ENCODE results near the gene TMEM238L.

Gene TMEM238L

GRCh38 chr17:10789694-10790271, 14.1 kb downstream of the TMEM238L start:
- H3K27me3 ChIP-seq (ENCODE audit: insufficient read depth, low read depth) = no peaks in the 10 kb centered on the region
- no peak overlapping the region for H3K4me3 ChIP-seq (IDR thresholded peaks at IDR 0.05; ENCODE audit: insufficient read depth, low read depth, low read length)
- no peak overlapping the region for H2AFZ ChIP-seq (ENCODE audit: low read depth)
- no peak overlapping the region for H3K4me2 ChIP-seq
- H3K9ac ChIP-seq = no peak overlapping the region
- no peaks in the 10 kb centered on the region for H3K36me3 ChIP-seq (ENCODE audit: insufficient read depth)
- TF ChIP-seq CTCF (conservative IDR thresholded peaks at IDR 0.05; ENCODE audit: low read depth, low read length) = no peak
- no peaks in the 10 kb centered on the region for H3K4me1 ChIP-seq (ENCODE audit: low read depth, poor library complexity, severe bottlenecking)
- no peaks in the 10 kb centered on the region for H4K20me1 ChIP-seq (ENCODE audit: insufficient read depth)
- no peaks in the 10 kb centered on the region for H3K79me2 ChIP-seq (ENCODE audit: insufficient read depth, low read depth)
- H3K27ac ChIP-seq = no peak overlapping the region

- Histone ChIP-seq H3K4me2 (no peak overlapping the region), H3K36me3 (ENCODE audit: insufficient read depth) (no peaks in the 10 kb centered on the region), H3K27ac (no peak overlapping the region), H4K20me1 (ENCODE audit: insufficient read depth) (no peaks in the 10 kb centered on the region), H2AFZ (ENCODE audit: low read depth) (no peak overlapping the region), H3K9ac (no peak overlapping the region), H3K27me3 (ENCODE audit: insufficient read depth, low read depth) (no peaks in the 10 kb centered on the region), H3K4me3 (IDR thresholded peaks at IDR 0.05; ENCODE audit: insufficient read depth, low read depth, low read length) (no peak overlapping the region), H3K79me2 (ENCODE audit: insufficient read depth, low read depth) (no peaks in the 10 kb centered on the region), H3K4me1 (ENCODE audit: low read depth, poor library complexity, severe bottlenecking) (no peaks in the 10 kb centered on the region)
- no peak for TF ChIP-seq CTCF (conservative IDR thresholded peaks at IDR 0.05; ENCODE audit: low read depth, low read length)
Observed at GRCh38 chr17:10787306-10788045, 16.4 kb downstream of the TMEM238L start.

GRCh38 chr17:10785295-10785694, 18.6 kb downstream of the TMEM238L start:
- no peaks in the 10 kb centered on the region for H3K4me1 ChIP-seq (ENCODE audit: low read depth, poor library complexity, severe bottlenecking)
- no peaks in the 10 kb centered on the region for H4K20me1 ChIP-seq (ENCODE audit: insufficient read depth)
- no peak overlapping the region for H3K27ac ChIP-seq
- H3K79me2 ChIP-seq (ENCODE audit: insufficient read depth, low read depth) = no peaks in the 10 kb centered on the region
- H3K36me3 ChIP-seq (ENCODE audit: insufficient read depth) = no peaks in the 10 kb centered on the region
- H3K9ac ChIP-seq = no peak overlapping the region
- H3K4me3 ChIP-seq (IDR thresholded peaks at IDR 0.05; ENCODE audit: insufficient read depth, low read depth, low read length) = no peak overlapping the region
- no peak overlapping the region for H3K4me2 ChIP-seq
- H2AFZ ChIP-seq (ENCODE audit: low read depth) = no peak overlapping the region
- TF ChIP-seq CTCF (conservative IDR thresholded peaks at IDR 0.05; ENCODE audit: low read depth, low read length) = no peak
- H3K27me3 ChIP-seq (ENCODE audit: insufficient read depth, low read depth) = no peaks in the 10 kb centered on the region

GRCh38 chr17:10779609-10780008, 24.3 kb downstream of the TMEM238L start:
- Histone ChIP-seq H3K4me2 (no peak overlapping the region), H3K9ac (no peak overlapping the region), H4K20me1 (ENCODE audit: insufficient read depth) (no peaks in the 10 kb centered on the region), H2AFZ (ENCODE audit: low read depth) (no peak overlapping the region), H3K27me3 (ENCODE audit: insufficient read depth, low read depth) (no peaks in the 10 kb centered on the region), H3K36me3 (ENCODE audit: insufficient read depth) (no peaks in the 10 kb centered on the region), H3K27ac (no peak overlapping the region), H3K79me2 (ENCODE audit: insufficient read depth, low read depth) (no peaks in the 10 kb centered on the region), H3K4me3 (IDR thresholded peaks at IDR 0.05; ENCODE audit: insufficient read depth, low read depth, low read length) (no peak overlapping the region), H3K4me1 (ENCODE audit: low read depth, poor library complexity, severe bottlenecking) (no peaks in the 10 kb centered on the region)
- TF ChIP-seq CTCF (conservative IDR thresholded peaks at IDR 0.05; ENCODE audit: low read depth, low read length) = no peak
